RWPE1 (cell line): Measurements from ENCODE around the gene CSPG5.
A peak's percentile ranks its signal among the peaks of the same experiment; 100 is the strongest.

ENCODE experiments used
- CTCF ChIA-PET: fragments of 350-600 bp; sonication (Branson Sonifier 250); formaldehyde crosslinking; extraction: SDS; loops from one replicate; lab custom pipeline; 2021; lab: Yijun Ruan, JAX
- POLR2A ChIA-PET: fragments of 400-600 bp; formaldehyde crosslinking; extraction: SDS; loops from one replicate; lab custom pipeline; 2020; ENCODE audit warnings: antibody characterized with exemption; ENCODE audit not compliant: low non-redundant PET; lab: Yijun Ruan, JAX
- DNase-seq: peaks from one replicate; pipeline ENCODE4 v3.0.0; 2012; ENCODE audit warnings: low spot score
- H3K27ac ChIP-seq: fragments of 450-650 bp; 2 replicates; pipeline ENCODE4 v1.5.1; 2017
- CTCF ChIP-seq: fragments of 450-650 bp; conservative IDR thresholded peaks from 2 replicates; pipeline ENCODE4 v1.5.1; 2017; ENCODE audit warnings: low read depth, mild to moderate bottlenecking

The CSPG5 gene

DNA sequence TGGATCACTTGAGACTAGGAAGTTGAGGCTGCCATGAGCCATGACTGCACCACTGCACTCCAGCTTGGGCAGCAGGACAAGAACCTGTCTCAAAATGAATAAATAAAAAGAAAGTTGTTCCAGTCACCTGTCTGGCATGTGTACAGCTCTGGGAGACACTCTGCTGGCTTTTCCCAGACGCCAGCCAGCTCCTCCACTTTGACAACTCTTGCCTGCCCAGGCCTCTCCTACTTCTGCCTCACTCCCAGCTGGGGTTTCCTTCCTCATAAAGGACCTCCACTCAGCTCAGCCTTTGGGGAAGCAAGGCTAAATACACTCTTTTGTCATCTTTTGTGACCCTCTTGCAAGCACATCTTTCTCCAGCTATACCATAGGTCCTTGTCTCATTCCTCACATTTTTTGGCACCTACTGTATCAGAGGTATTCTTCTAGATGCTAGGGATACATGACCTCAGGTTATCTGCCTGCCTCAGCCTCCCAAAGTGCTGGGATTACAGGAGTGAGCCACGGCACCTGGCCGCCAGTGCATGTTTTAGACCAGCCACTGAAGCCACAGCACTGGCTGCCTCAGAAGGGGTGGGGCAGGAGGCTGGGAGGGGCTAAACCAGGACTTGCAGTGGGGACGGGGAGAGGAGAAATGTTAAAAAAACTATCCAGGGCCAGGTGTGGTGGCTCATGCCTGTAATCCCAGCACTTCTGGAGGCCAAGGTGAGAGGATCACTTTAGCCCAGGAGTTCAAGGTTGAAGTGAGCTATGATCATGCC lies 55.2 kb downstream of the CSPG5 start:
- TF ChIP-seq CTCF: no peak
- H3K27ac ChIP-seq: no peak overlapping the region
- CTCF ChIA-PET: no interaction called here
- no peak for DNase-seq
- POLR2A ChIA-PET: no interaction called here

DNA sequence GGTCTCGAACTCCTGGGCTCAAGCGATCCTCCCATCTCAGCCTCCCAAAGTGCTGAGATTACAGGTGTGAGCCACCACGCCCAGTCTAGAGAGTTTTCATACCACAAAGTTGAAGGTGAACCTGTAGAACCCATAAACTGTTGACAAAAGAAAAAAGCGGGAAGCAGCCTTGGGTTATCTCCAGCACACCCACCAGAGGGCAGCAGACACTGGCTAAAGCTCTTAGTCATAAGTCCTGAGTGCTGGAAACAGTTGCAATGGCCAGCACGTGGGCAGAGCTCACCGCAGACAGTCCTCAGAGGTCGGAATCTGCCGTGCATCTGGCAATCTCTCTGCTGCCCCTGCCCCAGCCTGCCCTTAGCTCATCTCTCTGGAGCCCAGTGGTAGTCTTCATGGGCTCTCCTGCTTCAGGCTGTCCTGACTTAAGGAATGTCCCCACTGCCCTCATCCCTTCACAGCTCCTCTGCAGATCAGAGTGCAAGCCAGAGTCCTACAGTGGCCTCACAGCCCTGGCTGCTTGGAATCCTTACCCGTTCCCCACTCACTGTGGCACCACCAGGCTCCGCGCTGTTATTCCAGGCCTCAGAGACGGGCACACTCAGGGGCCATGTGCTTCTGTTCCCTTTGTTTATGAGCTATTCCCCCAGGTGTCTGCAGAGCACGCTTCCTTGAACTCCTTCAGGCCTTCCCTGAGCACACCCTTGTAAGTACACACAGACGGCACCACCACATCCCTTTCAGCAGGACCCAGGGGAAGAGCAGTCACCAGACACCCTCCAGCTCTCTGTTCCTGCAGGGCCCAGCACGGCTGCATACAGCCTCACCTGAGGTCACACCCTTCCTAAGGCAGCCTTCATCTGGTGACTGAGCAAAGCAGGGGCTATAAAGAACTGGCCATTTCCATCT lies 56.3 kb downstream of the CSPG5 start:
- H3K27ac ChIP-seq: peak overlapping the region; percentile 13; the same call in 1 of the 2 replicates
- DNase-seq: peak; percentile 65
- peak; percentile 83 for TF ChIP-seq CTCF
- CTCF ChIA-PET: interaction anchor here (0.5 to 1.2 kb wide), 6 partner anchors 20 to 414 kb away, joined by 3 to 5 read pairs (median 4); no protein-coding TSS in a partner anchor
- POLR2A ChIA-PET: no interaction called here

DNA sequence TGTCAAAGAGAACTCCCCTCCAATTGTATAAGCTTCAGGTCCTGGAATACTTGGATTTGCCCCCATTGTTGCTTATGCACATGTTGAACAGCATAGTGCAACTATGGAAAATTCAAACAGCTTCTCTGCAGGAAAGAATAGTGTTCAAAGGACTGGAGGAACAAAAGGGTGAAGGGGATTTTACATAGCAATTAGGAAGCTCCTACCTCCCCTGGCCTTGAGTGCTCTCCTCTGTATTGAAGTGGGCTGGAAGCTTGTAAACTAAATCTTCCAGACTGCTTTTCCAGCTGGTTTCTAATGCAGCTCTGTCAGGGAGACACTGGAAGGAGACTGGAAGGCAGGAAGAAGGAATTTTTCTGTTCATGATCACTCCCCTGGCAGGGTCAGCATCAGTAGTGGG lies 57.9 kb downstream of the CSPG5 start:
- TF ChIP-seq CTCF: no peak
- no peak for DNase-seq
- CTCF ChIA-PET: no interaction called here
- no peak overlapping the region for H3K27ac ChIP-seq
- POLR2A ChIA-PET: no interaction called here

GRCh38 chr3:47517937-47518336 lies 60.7 kb downstream of the CSPG5 start:
- CTCF ChIA-PET: no interaction called here
- no peak for TF ChIP-seq CTCF

DNA sequence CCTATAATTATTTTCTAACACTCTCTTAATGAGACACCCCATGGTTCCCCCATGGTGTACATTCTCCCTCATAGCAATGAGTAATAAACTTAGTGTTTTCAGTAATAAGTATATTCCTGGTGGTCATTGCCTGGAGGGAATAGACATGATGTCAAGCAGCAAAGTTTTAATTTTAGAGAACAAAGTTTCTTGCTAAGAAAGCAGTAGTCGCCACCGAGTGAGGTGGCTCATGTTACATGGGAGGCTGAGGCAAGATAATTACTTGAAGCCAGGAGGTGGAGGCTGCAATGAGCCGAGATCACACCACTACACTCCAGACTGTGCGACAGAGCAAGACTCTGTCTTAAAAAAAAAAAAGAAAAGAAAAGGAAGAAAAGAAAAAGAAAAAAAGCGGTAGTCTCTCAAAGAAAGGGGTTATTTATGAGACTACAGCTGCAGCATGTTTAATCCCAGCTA lies 62.8 kb downstream of the CSPG5 start:
- ChIA-PET POLR2A (no interaction called here), CTCF (no interaction called here)
- DNase-seq: no peak
- no peak for TF ChIP-seq CTCF
- no peak overlapping the region for H3K27ac ChIP-seq

More at GRCh38 chr3:47517937-47518336, 60.7 kb downstream of the CSPG5 start:
- H3K27ac ChIP-seq: no peak overlapping the region
- POLR2A ChIA-PET: no interaction called here
- no peak for DNase-seq

DNA sequence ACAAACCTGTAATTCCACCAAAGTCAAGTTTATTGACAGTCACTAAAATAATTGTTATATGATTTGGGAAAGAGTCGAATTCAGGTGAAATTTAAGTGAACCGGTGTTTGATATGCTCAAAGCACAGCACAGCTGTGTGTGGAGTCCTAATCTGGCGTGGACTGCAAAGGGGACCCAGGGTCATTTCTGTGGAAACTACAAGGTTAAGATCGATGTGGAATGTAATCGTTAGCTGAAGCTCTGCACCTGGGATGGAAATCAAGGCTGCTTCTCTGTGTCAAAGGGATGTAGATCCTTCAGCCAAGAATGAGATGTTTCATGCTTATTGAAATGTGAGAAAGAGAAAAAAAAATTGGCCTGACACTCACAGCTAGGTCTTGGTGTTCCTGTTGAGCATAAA lies 63.6 kb downstream of the CSPG5 start:
- no peak overlapping the region for H3K27ac ChIP-seq
- no peak for TF ChIP-seq CTCF
- ChIA-PET POLR2A (no interaction called here), CTCF (interaction anchor here (0.6 to 0.7 kb wide), 2 partner anchors 55 to 265 kb away, joined by 3 to 4 read pairs; no protein-coding TSS in a partner anchor)
- DNase-seq: no peak
